Activated T-helper 9 cell treated with anti-CD3 and anti-CD28 coated beads, Interleukin-2, amount 50 U/mL, for 16 hours (primary cell): ENCODE results near the gene ARHGEF7.
"Not testable (repeated sequence)": the region's sequence is repeated elsewhere in the genome, so short reads cannot be mapped to it uniquely, and the experiment has no call there.

ENCODE experiments used
- DNase-seq: peaks from one replicate; pipeline ENCODE4 v3.0.0-alpha.2; 2020; ENCODE audit warnings: low read depth

The ARHGEF7 gene

DNA sequence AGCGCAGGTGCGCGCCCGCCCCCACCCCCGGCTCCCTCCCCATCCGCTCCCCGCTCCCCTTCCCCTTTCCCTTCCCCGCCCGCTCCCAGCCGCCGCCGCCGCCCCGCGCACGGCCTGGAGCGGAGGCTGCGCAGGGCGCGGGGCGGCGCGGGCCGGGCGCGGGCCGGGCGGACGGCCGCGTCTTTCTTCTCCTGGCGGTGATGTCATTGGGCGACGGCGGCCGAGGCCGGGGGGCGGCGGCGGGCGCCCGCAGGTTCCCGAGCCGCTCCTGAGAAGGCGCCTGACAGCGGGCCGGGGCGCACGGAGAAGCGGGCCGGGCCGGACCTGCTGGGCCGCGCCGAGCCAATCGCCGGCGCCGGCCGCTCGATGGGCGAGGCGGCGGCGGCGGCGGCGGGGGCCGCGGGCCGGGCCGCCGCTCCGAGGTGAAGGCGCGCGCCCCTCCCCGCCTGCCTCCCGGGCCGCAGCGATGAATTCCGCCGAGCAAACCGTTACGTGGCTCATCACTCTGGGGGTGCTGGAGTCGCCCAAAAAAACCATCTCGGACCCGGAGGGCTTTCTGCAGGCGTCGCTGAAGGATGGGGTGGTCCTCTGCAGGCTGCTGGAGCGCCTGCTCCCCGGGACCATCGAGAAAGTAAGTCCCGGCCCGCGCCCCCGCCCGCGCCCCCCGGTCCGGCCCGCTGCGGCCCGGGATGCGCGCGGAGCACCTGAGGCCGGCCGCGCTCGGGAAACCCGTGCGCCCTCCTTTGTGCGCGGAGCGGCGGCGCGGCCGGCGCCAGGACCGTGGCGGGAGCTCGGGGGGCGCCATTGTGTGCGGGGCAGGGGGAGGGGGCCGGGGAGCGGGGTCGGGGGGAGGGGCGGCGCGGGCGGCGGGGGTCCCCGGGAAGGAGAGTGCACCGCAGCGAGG is at the start of gene ARHGEF7:
ARHGEF7 (plus strand) TSS at position 250 of the 904 bp plus-strand sequence; CDS start at position 467, 217 bp downstream.
- no peak for DNase-seq

DNA sequence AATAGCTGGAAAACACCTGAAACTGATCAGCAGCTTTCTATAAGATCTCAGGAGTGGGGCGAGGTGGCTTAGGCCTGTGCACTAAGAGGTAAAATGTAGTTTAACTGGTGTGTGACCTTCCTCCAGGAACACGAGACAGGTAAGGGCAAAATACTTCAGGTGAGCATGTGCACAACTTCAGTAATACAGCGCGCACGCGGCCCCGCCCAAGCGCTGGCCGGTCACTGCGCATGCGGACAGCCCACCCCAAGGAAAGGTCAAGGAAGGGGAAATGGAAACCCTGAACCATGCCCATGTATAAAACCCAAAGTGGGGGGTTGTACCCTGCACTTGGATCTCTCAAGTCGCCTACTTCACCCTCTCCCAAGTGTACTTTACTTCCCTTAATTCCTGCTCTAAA is 49.4 kb upstream of the ARHGEF7 start:
- no peak for DNase-seq

GRCh38 chr13:111066544-111066943 is 48.6 kb upstream of the ARHGEF7 start:
- DNase-seq, result no peak

GRCh38 chr13:111068009-111068350 is 47.1 kb upstream of the ARHGEF7 start:
- no peak for DNase-seq

DNA sequence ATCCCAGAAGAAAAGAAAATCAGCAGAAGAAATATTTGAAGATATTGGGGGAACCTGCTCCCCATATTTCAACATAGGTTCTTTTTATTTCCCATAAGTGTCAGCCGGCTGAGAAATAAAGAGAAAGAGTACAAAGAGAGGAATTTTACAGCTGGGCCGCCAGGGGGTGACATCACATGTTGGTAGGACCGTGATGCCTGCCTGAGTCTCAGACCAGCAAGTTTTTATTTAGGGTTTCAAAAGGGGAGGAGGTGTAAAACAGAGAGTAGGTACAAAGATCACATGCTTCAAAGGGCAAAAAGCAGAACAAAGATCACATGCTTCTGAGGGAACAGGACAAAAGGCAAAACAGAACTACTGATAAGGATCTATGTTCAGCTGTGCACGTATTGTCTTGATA is 44.0 kb upstream of the ARHGEF7 start:
- DNase-seq, result not testable (repeated sequence)

GRCh38 chr13:111071526-111071925 is 43.6 kb upstream of the ARHGEF7 start:
- DNase-seq, result not testable (repeated sequence)

DNA sequence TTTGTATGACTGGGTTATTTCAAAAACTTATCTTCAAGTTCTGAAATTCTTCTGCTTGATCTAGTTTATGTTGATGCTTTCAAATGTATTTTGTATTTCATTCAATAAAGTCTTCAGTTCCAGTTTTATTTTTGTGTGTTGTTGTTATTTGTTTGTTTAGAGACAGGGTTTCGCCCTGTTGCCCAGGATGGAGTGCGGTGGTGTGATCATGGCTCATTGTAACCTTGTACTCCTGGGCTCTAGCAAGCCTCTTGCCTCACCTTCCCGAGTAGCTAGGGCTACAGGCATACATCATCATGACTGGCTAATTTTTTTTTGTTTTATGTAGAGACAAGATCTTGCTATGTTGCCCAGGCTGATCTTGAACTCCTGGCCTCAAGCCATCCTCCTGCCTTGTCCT is 40.3 kb upstream of the ARHGEF7 start:
- DNase-seq, result no peak

- DNase-seq, result no peak
Observed at GRCh38 chr13:111076155-111077013, 38.7 kb upstream of the ARHGEF7 start.

- no peak for DNase-seq
Observed at GRCh38 chr13:111079375-111079774, 35.7 kb upstream of the ARHGEF7 start.

- DNase-seq, result no peak
Observed at GRCh38 chr13:111080642-111081041, 34.5 kb upstream of the ARHGEF7 start.

DNA sequence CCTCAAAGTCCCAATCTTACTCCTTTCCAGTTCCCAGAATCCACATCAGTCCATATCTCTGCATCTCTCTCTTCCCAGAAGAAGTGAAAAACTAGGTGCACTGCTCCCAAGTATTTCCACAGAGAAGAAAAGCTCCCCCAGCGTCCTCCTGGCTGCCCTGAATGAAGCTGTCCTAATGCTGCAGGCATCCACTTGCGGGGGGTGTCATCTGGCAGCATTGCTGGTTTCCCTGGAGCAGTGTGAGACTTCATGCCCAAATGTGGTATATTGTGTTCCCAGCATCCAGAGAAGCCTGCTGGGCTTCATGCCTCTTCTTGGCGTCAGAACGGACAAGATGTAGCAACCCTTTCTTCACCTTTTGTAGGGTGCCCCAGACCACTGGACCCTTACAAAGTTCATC is 32.9 kb upstream of the ARHGEF7 start:
- no peak for DNase-seq

DNA sequence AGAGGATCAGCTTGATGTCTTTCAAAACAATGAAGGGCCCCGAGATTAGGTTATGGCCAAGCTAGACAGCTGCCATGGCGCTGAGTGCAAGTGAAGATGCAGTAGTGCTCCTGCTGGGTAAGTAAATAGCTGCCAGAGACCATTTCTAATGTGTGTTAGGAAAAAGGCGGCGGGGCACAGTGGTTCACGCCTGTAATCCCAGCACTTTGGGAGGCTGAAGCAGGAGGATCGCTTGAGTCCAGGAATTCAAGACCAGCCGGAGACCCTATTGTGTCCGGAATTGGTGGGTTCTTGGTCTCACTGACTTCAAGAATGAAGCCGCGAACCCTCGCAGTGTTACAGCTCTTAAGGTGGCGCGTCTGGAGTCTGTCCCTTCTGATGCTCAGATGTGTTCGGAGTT is 32.3 kb upstream of the ARHGEF7 start:
- DNase-seq, result not testable (repeated sequence)

GRCh38 chr13:111083693-111084092 is 31.4 kb upstream of the ARHGEF7 start:
- DNase-seq, result not testable (repeated sequence)

- DNase-seq, result no peak
Observed at GRCh38 chr13:111090169-111090568, 24.9 kb upstream of the ARHGEF7 start.

- DNase-seq, result no peak
Observed at GRCh38 chr13:111092685-111093084, 22.4 kb upstream of the ARHGEF7 start.

GRCh38 chr13:111093136-111093535 is 22.0 kb upstream of the ARHGEF7 start:
- no peak for DNase-seq

DNA sequence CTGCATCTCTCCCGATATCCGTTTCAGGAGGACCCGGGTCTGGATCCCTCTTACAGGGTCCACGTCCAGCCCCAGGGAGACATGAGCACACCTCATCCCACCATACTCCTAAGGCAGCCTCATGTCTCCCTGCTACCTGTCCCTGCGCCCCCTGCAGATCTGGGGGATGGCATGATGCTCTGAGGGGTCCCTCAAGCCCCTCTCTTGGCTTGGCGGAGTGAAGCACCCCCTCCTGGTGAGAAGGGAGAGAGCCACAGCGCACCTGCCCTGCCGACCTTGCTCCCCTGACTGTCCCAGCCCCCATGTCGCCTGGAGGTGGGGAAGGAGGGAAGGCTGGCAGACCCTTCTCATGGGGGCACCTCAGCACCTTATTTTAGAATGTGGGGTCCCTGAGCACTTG is 21.5 kb upstream of the ARHGEF7 start:
- DNase-seq, result no peak

DNA sequence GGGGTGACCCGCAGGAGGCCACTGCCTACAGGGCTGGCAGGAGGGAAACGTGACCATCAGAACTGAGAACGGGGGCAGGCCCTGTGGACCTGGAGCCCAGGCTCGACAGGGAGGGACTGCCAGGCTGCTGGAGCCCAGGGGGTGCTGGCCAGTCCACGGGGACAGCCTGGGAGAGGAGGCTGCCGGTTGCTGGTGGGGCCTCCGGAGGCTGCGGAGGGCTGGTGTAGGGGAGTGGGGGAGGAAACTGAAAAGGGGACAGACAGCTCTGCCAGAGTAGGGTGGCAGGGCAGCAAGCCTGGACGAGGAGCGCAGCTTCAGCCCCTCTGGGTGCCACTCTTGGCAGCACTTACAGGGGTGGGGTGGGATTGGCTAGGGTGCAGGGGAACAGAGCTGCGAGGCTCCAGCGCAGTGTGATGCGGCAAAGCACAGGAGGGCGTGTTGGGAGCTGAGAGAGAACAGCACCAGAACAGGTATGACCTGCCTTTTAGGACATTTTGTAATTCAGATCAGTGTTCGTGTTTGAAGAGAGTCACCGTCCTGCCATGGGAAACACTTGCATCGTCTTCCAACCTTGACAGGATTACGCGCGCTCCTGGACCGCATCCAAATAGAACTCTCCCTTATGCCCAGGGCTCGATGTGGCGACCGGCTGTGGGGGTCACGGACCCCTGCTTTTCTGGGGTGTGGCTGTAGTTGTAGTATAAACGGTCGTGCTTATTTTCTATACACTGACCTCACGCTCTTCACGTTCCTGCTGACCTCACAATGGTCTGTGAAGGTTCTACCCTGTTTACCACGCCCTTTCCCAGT is 19.9 kb upstream of the ARHGEF7 start:
- DNase-seq, result no peak

DNA sequence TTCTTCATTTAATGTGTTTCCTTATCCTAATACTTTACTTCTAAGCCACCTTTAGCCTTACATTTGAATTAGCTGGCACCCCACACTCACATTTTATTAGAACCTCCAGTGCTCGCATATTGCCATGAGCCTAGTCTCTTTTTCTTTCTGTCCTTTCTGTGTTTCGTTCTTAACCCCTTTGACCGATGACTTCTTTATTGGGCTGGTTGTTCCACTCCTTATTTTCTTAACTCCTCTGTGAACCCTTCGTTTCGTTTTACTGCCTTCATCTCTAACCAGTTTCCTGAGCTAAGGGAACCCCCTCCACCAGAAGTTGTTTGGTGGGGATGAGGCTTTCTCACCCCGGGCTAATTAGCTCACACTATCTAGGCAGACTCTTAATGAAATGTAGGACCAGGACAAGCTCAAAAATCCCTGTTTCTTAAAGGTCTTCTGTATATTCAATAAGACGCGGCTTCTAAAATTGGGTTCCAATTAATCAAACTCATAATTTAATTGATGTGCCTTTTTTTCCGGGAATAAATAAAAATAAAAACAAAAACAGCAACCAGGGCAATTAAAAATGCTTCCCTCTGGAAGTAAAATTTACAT is 19.1 kb upstream of the ARHGEF7 start:
- DNase-seq, result no peak

GRCh38 chr13:111099290-111099689 is 15.8 kb upstream of the ARHGEF7 start:
- DNase-seq, result no peak

GRCh38 chr13:111110054-111110453 is 5.1 kb upstream of the ARHGEF7 start:
- DNase-seq, result no peak
